Neural progenitor cell (in vitro differentiated cells): ENCODE data around the gene LYSMD3. TPM values are rescaled to one million over a fixed set of nuclear protein-coding genes. Genes with fewer than 3 reads are reported as not detected.
"Not testable (repeated sequence)": the region's sequence is repeated elsewhere in the genome, so short reads cannot be mapped to it uniquely, and the experiment has no call there.

Experiments used
- DNase-seq: peaks from one replicate; pipeline ENCODE4 v3.0.0-alpha.2; 2016; ENCODE audit warnings: low spot score
- H2AFZ ChIP-seq: fragments of 200-600 bp; sonication (generic); replicated peaks from 2 replicates; pipeline ENCODE4 v1.6.1; 2016; ENCODE audit warnings: antibody characterized with exemption
- H3F3A ChIP-seq: fragments of 200-600 bp; sonication (generic); 2 replicates; pipeline ENCODE4 v1.6.1; 2016; ENCODE audit warnings: antibody characterized with exemption, low read depth
- H3K27ac ChIP-seq: fragments of 200-600 bp; sonication (generic); 2 replicates; pipeline ENCODE4 v1.5.1; 2016; ENCODE audit warnings: mild to moderate bottlenecking
- H3K27me3 ChIP-seq: fragments of 200-600 bp; sonication (generic); 2 replicates; pipeline ENCODE4 v1.6.1; 2016; ENCODE audit warnings: mild to moderate bottlenecking, moderate library complexity
- H3K36me3 ChIP-seq: fragments of 200-600 bp; sonication (generic); 2 replicates; pipeline ENCODE4 v1.5.1; 2016
- H3K4me1 ChIP-seq: fragments of 200-600 bp; sonication (generic); 2 replicates; pipeline ENCODE4 v1.6.1; 2016; ENCODE audit warnings: mixed run types
- H3K4me2 ChIP-seq: fragments of 200-600 bp; sonication (generic); 2 replicates; pipeline ENCODE4 v1.6.1; 2016
- H3K4me3 ChIP-seq: fragments of 200-600 bp; sonication (generic); 2 replicates; pipeline ENCODE4 v1.5.1; 2016
- H3K79me2 ChIP-seq: fragments of 200-600 bp; sonication (generic); 2 replicates; pipeline ENCODE4 v1.6.1; 2016; ENCODE audit warnings: low read depth
- H3K9ac ChIP-seq: fragments of 200-600 bp; sonication (generic); 2 replicates; pipeline ENCODE4 v1.6.1; 2016
- H3K9me3 ChIP-seq: fragments of 200-600 bp; sonication (generic); 2 replicates; pipeline ENCODE4 v1.5.1; 2016; ENCODE audit warnings: low read depth
- H4K20me1 ChIP-seq: fragments of 200-600 bp; sonication (generic); 2 replicates; pipeline ENCODE4 v1.6.1; 2016; ENCODE audit warnings: low read depth
- H3K27ac Mint-ChIP-seq: 3 replicates; pipeline ENCODE4 v1.8.0; 2021; ENCODE audit warnings: mixed read lengths
- H3K27me3 Mint-ChIP-seq: 2 replicates; pipeline ENCODE4 v1.8.0; 2022; ENCODE audit warnings: low read depth, mild to moderate bottlenecking, inconsistent platforms, moderate library complexity, mixed read lengths; ENCODE audit not compliant: insufficient read depth
- H3K36me3 Mint-ChIP-seq: 3 replicates; pipeline ENCODE4 v1.8.0; 2021; ENCODE audit warnings: mixed read lengths
- H3K4me1 Mint-ChIP-seq: 3 replicates; pipeline ENCODE4 v1.8.0; 2021; ENCODE audit warnings: mixed read lengths
- H3K4me3 Mint-ChIP-seq: 3 replicates; pipeline ENCODE4 v1.8.0; 2021; ENCODE audit warnings: mild to moderate bottlenecking, moderate library complexity, mixed read lengths
- H3K9me3 Mint-ChIP-seq: 3 replicates; pipeline ENCODE4 v1.8.0; 2020; ENCODE audit warnings: mixed read lengths
- CTCF ChIP-seq: fragments of 200-600 bp; sonication (generic); IDR thresholded peaks from 2 replicates; pipeline ENCODE4 v1.5.1; 2017; ENCODE audit warnings: antibody characterized with exemption, mild to moderate bottlenecking
- EZH2 ChIP-seq: fragments of 200-600 bp; sonication (generic); IDR thresholded peaks from 2 replicates; pipeline ENCODE4 v1.6.1; 2017; ENCODE audit warnings: antibody characterized with exemption, mild to moderate bottlenecking, moderate library complexity
- EZH2phosphoT487 ChIP-seq: fragments of 200-600 bp; sonication (generic); IDR thresholded peaks from 2 replicates; pipeline ENCODE4 v1.6.1; 2017; ENCODE audit warnings: antibody characterized with exemption
- total RNA-seq: library from RNA; depleted of rRNA; stranded (reverse); fragments of >200 nt; gene quantifications from 2 replicates; pipeline ENCODE4 v1.2.3, GENCODE V29; 2015; ENCODE audit warnings: low replicate concordance

LYSMD3 gene
- 8.2 and 16.3 TPM in 2 replicates for total RNA-seq

GRCh38 chr5:90529194-90529938, at the start of gene LYSMD3:
TSS of gene LYSMD3 (minus strand) at chr5:90529584. CDS start at chr5:90525289, 4,295 bp downstream.
- Histone ChIP-seq H3K4me1 (peaks cover 4% of the 10 kb centered on the region), H3K4me3 (peak within 1 kb of the TSS; percentile 91), H3K27ac (no peak within 1 kb of the TSS), H3K27me3 (no peaks in the 10 kb centered on the region), H3K9me3 (no peaks in the 10 kb centered on the region), H3K9ac (peak within 1 kb of the TSS; percentile 11), H2AFZ (peak within 1 kb of the TSS; percentile 98), H4K20me1 (no peaks in the 10 kb centered on the region), H3K4me2 (peak within 1 kb of the TSS; percentile 94), H3K36me3 (no peaks in the 10 kb centered on the region), H3K79me2 (peaks cover 28% of the 10 kb centered on the region), H3F3A (peaks cover 3% of the 10 kb centered on the region)
- H3K27me3 Mint-ChIP-seq, result no peaks in the 10 kb centered on the region
- H3K9me3 Mint-ChIP-seq, result no peaks in the 10 kb centered on the region
- DNase-seq, result peak; percentile 97
- H3K4me1 Mint-ChIP-seq, result peaks cover 37% of the 10 kb centered on the region
- peak within 1 kb of the TSS; percentile 95 for H3K27ac Mint-ChIP-seq
- peaks cover 6% of the 10 kb centered on the region for H3K36me3 Mint-ChIP-seq
- TF ChIP-seq EZH2 (no peak), CTCF (no peak), EZH2phosphoT487 (no peak)
- H3K4me3 Mint-ChIP-seq, result peak within 1 kb of the TSS; percentile 97

DNA sequence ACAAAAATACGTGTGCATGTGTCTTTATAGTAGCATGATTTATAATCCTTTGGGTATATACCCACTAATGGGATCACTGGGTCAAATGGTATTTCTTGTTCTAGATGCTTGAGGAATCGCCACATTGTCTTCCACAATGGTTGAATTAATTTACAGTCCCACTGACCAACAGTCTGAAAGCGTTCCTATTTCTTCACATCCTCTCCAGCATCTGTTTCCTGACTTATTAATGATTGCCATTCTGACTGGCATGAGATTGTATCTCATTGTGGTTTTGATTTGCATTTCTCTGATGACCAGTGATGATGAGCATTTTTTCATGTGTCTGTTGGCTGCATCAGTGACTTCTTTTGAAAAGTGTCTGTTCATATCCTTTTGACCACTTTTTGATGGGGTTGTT, 47.2 kb upstream of the LYSMD3 start:
- H3K4me1 ChIP-seq, H3K4me2 ChIP-seq, H3K4me1 Mint-ChIP-seq, H3K4me3 ChIP-seq, H3K27me3 Mint-ChIP-seq, H3K9ac ChIP-seq, DNase-seq, H2AFZ ChIP-seq, H3F3A ChIP-seq, H3K36me3 ChIP-seq, H3K27me3 ChIP-seq, H3K27ac Mint-ChIP-seq, H3K9me3 ChIP-seq, H3K4me3 Mint-ChIP-seq, H3K27ac ChIP-seq, H4K20me1 ChIP-seq: not testable (repeated sequence)
- H3K79me2 ChIP-seq, result peaks cover 100% of the 10 kb centered on the region
- Mint-ChIP-seq H3K9me3 (peaks cover 78% of the 10 kb centered on the region), H3K36me3 (peaks cover 60% of the 10 kb centered on the region)

DNA sequence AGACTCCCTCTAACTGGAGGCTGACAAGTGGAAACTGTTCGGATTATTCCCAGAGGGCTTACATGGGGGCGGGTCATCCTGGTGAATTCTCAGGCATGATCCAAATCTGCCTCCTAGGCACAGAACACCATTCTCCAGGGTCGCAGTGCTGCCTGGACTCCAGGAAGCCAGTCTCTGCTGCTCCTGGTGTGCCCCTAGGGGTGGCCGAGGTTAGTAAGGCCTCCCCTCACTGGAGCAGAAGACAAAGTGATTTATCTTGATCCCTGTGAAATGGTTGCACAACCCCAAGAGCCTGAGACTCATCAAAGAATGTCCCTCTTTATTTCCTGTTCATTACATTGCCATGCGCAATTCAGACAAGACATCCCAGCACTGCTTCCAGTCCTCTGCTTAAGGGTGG, 46.3 kb upstream of the LYSMD3 start:
- no peaks in the 10 kb centered on the region for H3K27me3 ChIP-seq
- Mint-ChIP-seq H3K27me3 (peaks cover 5% of the 10 kb centered on the region), H3K36me3 (peaks cover 61% of the 10 kb centered on the region), H3K9me3 (peaks cover 76% of the 10 kb centered on the region), H3K4me1 (no peaks in the 10 kb centered on the region), H3K4me3 (no peak overlapping the region), H3K27ac (no peak overlapping the region)
- H4K20me1 ChIP-seq, result peaks cover 4% of the 10 kb centered on the region
- no peak overlapping the region for H2AFZ ChIP-seq
- DNase-seq, result no peak
- H3K79me2 ChIP-seq, result peaks cover 100% of the 10 kb centered on the region
- TF ChIP-seq CTCF, result no peak
- no peaks in the 10 kb centered on the region for H3K36me3 ChIP-seq
- no peaks in the 10 kb centered on the region for H3K4me1 ChIP-seq
- H3K4me3 ChIP-seq, result no peak overlapping the region
- peaks cover 3% of the 10 kb centered on the region for H3F3A ChIP-seq
- no peak overlapping the region for H3K9ac ChIP-seq
- no peak overlapping the region for H3K4me2 ChIP-seq
- H3K9me3 ChIP-seq, result peaks cover 5% of the 10 kb centered on the region
- no peak overlapping the region for H3K27ac ChIP-seq

DNA sequence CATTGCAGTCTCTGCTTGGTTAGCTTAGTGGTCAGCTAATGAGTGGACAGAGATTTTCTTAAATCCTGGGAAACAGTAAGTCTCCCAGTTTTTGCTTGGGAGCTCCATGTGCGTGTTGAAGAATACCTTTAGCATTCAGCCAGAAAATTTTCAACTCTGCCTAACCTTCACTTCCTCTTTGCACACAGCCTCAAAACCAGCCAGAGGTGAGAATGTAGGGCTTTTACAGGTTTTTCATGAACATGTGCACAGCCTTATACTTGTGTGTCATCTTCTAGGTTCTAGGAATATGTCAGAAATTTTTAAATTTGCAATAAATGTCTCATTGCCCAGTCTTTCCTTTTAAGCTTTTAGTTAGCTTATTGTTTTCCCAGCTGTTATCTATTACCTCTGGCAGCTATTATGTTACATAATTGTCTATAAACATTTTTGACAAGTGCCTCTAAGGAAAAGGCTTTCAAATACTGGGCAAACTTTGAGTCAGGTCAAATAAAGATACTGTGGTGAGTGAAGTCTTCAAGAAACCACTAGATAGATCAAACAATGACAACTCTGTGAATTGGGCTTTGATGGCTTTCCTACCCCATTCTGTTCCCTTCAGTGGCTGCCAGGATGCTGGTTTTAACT, 41.9 kb upstream of the LYSMD3 start:
- H3K36me3 ChIP-seq, result peaks cover 20% of the 10 kb centered on the region
- H3K27me3 ChIP-seq, result no peaks in the 10 kb centered on the region
- Mint-ChIP-seq H3K36me3 (peaks cover 41% of the 10 kb centered on the region), H3K4me1 (no peaks in the 10 kb centered on the region), H3K4me3 (no peak overlapping the region), H3K9me3 (peaks cover 65% of the 10 kb centered on the region), H3K27me3 (peaks cover 2% of the 10 kb centered on the region), H3K27ac (no peak overlapping the region)
- H3K4me3 ChIP-seq, result no peak overlapping the region
- no peak for TF ChIP-seq EZH2
- TF ChIP-seq EZH2phosphoT487, result no peak
- TF ChIP-seq CTCF, result no peak
- peaks cover 13% of the 10 kb centered on the region for H3F3A ChIP-seq
- H3K4me1 ChIP-seq, result no peaks in the 10 kb centered on the region
- no peak overlapping the region for H3K9ac ChIP-seq
- no peak overlapping the region for H3K4me2 ChIP-seq
- peaks cover 4% of the 10 kb centered on the region for H4K20me1 ChIP-seq
- H3K9me3 ChIP-seq, result peaks cover 13% of the 10 kb centered on the region
- DNase-seq, result no peak
- no peak overlapping the region for H2AFZ ChIP-seq
- H3K79me2 ChIP-seq, result peaks cover 100% of the 10 kb centered on the region
- H3K27ac ChIP-seq, result no peak overlapping the region
